Fibroblast of skin of back (primary cell): Measurements from ENCODE around the gene GLI3.

Source experiments
- DNase-seq: peaks from one replicate; pipeline ENCODE4 v3.0.0-alpha.2; 2013

Gene GLI3

DNA sequence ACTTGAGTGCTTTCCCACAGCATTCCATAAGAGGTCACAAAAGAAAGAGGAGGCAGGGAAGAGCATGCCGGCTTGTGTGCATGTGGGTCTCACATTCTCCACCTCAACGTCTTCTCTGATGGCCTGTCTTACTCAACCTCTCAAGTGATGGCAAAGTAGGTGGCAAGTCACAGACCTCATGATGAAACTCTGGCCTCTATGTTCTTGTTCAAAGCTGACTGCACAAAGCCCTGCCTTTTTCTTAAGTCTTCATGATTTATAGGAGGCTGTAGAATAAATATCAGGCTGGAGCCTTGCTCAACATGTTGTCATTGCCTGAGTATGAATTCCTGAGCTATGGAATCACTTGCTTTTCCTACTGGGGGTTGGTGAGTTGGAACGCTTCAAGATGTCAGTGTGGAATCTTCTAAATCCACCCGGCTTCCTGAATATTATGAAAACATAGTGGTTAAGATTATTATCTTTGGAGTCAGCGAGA, 320.5 kb downstream of the GLI3 start:
- DNase-seq: peak; percentile 100

DNA sequence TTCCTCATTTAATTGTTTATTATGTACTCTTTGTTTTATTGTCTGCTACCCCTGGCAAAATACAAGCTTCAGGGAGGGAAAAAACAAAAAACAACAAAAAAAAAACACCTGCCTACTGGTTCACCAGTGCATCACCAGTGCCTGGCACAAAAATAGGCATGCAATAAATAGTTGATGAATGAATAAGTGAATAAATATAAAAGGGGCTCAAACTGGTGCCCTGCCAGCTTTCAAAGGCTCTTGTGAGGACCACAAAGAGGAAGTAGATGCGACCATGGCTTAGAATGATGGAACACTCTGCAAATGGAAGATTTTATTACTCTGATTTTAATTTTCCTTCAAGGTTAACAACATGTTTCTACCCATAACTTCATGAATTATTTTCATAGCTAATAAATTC, 321.1 kb downstream of the GLI3 start:
- peak; percentile 65 for DNase-seq

DNA sequence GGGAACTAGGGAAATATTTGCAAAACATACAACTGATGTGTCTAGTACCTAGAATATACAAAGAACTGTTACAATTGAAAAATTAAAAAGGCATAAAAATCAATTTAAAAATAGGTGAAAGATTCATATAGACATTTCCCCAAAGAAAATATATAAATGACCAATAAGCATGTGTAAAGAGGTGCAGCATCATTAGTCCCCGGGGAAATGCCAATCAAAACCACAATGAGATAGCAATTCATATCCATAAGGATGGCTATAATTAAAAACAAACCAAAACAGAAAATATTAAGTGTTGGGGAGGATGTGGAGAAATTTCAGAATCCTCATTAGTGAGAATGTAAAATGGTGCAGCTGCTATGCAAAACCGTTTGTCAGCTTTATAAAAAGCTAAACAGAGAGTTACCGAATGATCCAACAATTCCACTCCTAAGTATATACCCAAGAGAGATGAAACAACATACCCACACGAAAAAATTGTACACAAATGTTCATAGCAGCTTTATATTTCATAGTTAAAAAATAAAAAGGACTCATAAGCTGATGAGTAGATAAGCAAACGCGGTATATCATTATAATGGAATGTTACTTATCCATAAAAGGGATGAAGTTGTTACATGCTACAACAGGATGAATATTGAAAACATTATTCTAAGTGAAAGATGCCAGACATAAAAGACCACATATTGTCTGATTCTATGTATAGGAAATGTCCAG, 324.0 kb downstream of the GLI3 start:
- peak; percentile 92 for DNase-seq

DNA sequence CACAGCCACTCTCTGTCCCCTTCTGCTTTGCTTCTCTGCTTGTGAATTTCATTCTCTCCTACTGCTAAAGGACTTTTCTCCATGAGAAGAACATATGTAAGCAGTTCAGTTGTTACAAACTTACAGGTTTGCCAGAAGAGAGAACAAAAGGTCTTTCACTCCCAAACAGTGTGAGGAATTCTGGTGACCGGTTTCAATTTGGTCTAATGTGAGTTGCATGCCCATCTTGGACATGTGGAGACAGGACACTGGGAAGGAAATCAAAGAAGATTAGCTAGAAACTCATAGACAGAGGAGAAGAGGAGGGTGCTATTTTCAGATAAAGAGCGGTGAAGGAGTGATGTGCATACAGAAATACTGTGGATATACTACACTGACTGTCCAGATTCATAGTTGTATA, 324.6 kb downstream of the GLI3 start:
- DNase-seq: peak; percentile 49

DNA sequence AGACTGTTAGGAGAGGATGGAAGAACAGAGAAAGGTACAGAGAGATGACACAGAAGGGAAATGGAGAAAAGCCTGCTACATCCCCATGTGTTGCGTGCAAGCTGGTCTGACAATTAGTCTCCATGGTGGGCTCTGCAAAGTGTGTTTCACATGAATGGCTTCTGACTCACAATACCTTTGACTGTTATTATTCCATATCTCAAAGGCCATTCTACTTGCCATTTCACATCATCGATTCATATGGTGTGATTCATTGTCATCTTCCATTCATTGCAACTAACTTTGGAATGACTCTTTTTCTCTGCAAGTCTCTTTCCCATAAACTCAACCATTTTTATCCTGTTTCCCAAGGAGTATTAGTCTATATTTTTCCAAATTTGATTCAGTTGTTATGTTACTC, 325.2 kb downstream of the GLI3 start:
- peak; percentile 99 for DNase-seq
